ENCODE results near the gene GOLGA3.

Gene GOLGA3

DNA sequence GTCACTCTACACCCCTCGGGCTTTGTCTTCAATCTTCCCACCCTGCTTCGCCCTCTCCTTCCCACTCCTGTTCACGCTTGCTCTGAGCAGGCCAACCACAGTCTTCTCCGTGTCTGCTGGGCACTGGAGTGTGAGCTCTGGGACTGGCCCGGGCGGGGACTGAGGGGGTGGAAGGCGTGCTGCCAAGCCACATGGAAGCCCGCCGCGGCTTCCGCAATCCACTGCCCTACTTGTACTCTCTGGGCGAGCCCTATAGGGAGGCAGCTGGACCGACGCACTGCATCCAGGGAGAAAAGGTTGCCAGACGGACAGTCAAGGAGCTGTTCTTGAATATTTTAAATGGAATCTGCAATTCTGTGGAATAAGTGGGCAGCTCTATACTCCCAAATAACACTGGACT, 24.8 kb downstream of the GOLGA3 start:
- no peak for TF ChIP-seq CTCF (IDR thresholded peaks at IDR 0.05)
- Histone ChIP-seq H3K9me3 (no peaks in the 10 kb centered on the region), H3K4me3 (no peak overlapping the region), H3K36me3 (peaks cover 82 to 97% (median 93%) of the 10 kb centered on the region in 3 donors), H3K27ac (no peak overlapping the region), H3K4me1 (no peaks in the 10 kb centered on the region), H3K27me3 (no peaks in the 10 kb centered on the region)
- intact Hi-C loops (cut with DNase I; ENCODE audit: low total_unique reads) = no loop called here
- DNase-seq = no peak

DNA sequence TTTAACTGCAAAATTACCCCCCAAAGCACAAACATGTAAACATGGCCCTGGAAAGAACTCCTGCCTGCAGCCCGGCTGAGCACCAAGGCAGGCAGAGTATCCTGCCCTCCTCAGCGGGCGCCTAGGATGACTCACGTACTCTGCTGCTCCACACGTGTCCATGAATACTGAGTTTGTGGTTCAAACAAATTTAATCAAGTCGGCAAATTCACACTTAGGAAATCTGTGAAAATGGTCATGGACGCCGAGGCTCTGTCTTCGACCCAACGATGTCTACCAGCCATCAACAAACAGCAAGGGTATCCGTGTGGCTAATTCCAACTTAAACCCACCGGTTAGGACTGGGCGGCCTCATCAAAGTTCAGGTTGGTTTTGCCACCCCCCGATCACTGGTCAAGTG, 25.5 kb downstream of the GOLGA3 start:
- intact Hi-C loops (cut with DNase I; ENCODE audit: low total_unique reads) = no loop called here
- H3K9me3 ChIP-seq = no peaks in the 10 kb centered on the region
- H3K36me3 ChIP-seq = peaks cover 85 to 97% (median 94%) of the 10 kb centered on the region in 3 donors
- H3K27me3 ChIP-seq = no peaks in the 10 kb centered on the region
- no peak overlapping the region for H3K4me3 ChIP-seq
- no peak for DNase-seq
- H3K27ac ChIP-seq = no peak overlapping the region
- TF ChIP-seq CTCF (IDR thresholded peaks at IDR 0.05) = no peak
- H3K4me1 ChIP-seq = no peaks in the 10 kb centered on the region

DNA sequence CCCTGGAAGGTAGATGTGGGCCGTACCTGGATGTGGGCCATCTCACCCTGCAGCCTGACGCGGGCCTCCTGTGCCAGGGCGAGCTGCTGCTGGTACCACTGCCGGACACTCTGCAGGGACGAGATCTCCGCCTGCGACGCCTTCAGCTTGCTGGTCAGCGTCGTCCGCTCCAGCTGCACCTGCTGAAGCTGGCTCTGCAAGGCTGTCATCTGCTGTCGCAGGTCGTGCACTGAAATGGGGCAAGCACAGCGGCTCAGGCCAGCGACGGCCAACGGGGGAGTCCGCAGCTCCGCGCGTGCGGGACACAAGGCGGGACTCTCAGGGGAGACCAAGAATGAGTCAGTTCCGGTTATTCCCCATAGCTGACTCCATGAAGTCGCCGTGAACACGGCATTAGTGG, 26.9 kb downstream of the GOLGA3 start:
- no peaks in the 10 kb centered on the region for H3K27me3 ChIP-seq
- no peak for TF ChIP-seq CTCF (IDR thresholded peaks at IDR 0.05)
- no peak for DNase-seq
- no peak overlapping the region for H3K4me3 ChIP-seq
- peaks cover 87 to 97% (median 94%) of the 10 kb centered on the region in 3 donors for H3K36me3 ChIP-seq
- H3K9me3 ChIP-seq = no peaks in the 10 kb centered on the region
- intact Hi-C loops (cut with DNase I; ENCODE audit: low total_unique reads) = no loop called here
- no peaks in the 10 kb centered on the region for H3K4me1 ChIP-seq
- H3K27ac ChIP-seq = no peak overlapping the region

DNA sequence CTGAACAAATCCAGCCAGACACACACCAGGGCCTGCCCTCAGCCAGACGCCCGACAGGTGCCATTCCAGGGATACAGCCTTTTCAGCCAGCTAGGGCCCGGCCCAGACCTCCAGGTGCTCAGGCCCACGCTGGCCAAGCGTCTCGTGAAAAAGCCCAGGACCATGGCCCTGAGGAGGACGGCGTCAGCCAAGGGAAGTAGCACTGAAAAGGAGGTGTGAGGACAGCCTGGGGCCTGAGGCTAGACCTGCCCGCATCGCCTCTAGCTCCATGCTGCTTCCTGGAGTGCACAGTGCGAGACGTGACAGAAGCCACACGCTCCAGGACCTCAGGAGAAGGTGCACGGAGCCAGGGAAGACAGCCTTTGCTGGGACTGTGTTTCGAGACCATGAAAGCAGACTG, 29.8 kb downstream of the GOLGA3 start:
- intact Hi-C loops (cut with DNase I; ENCODE audit: low total_unique reads) = no loop called here
- Histone ChIP-seq H3K27ac (no peak overlapping the region), H3K27me3 (no peaks in the 10 kb centered on the region), H3K36me3 (peaks cover 97 to 100% (median 98%) of the 10 kb centered on the region in 3 donors), H3K4me3 (no peak overlapping the region), H3K9me3 (no peaks in the 10 kb centered on the region), H3K4me1 (no peaks in the 10 kb centered on the region)
- no peak for TF ChIP-seq CTCF (IDR thresholded peaks at IDR 0.05)
- DNase-seq = no peak

DNA sequence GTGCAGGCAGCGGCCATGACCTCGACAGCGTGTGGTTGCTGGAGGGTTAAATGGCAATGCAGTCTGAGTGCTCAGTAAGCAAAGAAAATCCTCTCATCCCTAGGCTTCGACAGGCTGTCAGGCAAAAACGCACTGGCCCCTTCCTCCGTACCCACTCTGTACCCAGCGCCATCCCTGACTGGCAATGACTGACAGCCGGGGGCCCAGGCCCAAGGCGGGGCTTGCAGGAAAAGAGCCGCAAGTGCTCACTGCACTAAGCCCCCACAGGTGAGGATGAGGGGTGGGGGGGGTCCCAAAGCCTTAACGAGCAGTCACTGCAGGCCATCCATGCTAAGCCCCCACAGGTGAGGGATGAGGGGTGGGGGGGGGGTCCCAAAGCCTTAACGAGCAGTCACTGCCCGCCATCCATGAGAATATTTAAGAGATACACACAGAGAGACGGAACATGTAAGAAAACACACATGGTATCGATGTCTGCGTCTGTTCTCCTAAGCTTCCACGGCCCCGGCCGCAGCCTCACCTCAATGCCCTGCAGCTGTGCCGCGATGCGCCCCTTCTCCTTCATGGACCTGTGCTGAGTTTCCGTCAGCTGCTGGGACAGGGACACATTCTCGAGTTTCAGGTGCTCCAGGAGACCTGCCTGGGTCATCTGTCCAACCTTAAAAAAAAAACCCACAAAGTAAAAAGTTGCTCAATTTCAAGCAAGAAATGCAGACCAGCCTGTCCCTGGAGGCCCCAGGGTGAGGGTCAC, 30.7 kb downstream of the GOLGA3 start:
- Histone ChIP-seq H3K9me3 (no peaks in the 10 kb centered on the region), H3K36me3 (peaks cover 90 to 95% (median 94%) of the 10 kb centered on the region in 3 donors), H3K4me1 (no peaks in the 10 kb centered on the region), H3K4me3 (no peak overlapping the region), H3K27me3 (no peaks in the 10 kb centered on the region), H3K27ac (no peak overlapping the region)
- no peak for TF ChIP-seq CTCF (IDR thresholded peaks at IDR 0.05)
- no peak for DNase-seq
- intact Hi-C loops (cut with DNase I; ENCODE audit: low total_unique reads) = no loop called here

Measured in tibial artery (tissue), 4 donors.